Mesenchymal stem cell (in vitro differentiated cells and primary cell): ENCODE data around the gene SLC35B2.

Experiments
- DNase-seq: peaks from one replicate; pipeline ENCODE4 v3.0.0-alpha.2; 2013
- H2AFZ ChIP-seq: one replicate; pipeline ENCODE4 v1.6.1; 2013; ENCODE audit warnings: low read depth, mild to moderate bottlenecking, control low read depth, inconsistent platforms, low read length, moderate library complexity
- H2AK5ac ChIP-seq: 2 replicates; pipeline ENCODE4 v1.6.1; 2013; ENCODE audit warnings: low read length, moderate library complexity, mild to moderate bottlenecking, inconsistent platforms; ENCODE audit not compliant: severe bottlenecking
- H2BK120ac ChIP-seq: one replicate; pipeline ENCODE4 v1.6.1; 2013; ENCODE audit warnings: low read depth, mild to moderate bottlenecking, inconsistent platforms, low read length, moderate library complexity
- H2BK12ac ChIP-seq, 2 experiments: one replicate each; pipeline ENCODE4 v1.6.1; 2013; ENCODE audit warnings: inconsistent platforms in 2 of 2, low read length in 2 of 2, mild to moderate bottlenecking in 2 of 2, moderate library complexity in 2 of 2, control low read depth in 1 of 2
- H2BK15ac ChIP-seq: one replicate; pipeline ENCODE4 v1.6.1; 2013; ENCODE audit warnings: mild to moderate bottlenecking, low read depth, inconsistent platforms; ENCODE audit not compliant: poor library complexity, severe bottlenecking
- H2BK5ac ChIP-seq: 2 replicates; pipeline ENCODE4 v1.6.1; 2013; ENCODE audit warnings: low read depth, mild to moderate bottlenecking, low read length, control low read depth, inconsistent platforms; ENCODE audit not compliant: poor library complexity, severe bottlenecking
- H3K14ac ChIP-seq, 2 experiments: one replicate each; pipeline ENCODE4 v1.6.1; 2013; ENCODE audit warnings: inconsistent platforms in 2 of 2, low read length in 2 of 2, control low read depth in 1 of 2, mild to moderate bottlenecking in 1 of 2, moderate library complexity in 1 of 2
- H3K18ac ChIP-seq, 2 experiments: one replicate each; pipeline ENCODE4 v1.6.1; 2013; ENCODE audit warnings: inconsistent platforms in 2 of 2, low read length in 2 of 2, control low read depth in 1 of 2, low read depth in 1 of 2, mild to moderate bottlenecking in 1 of 2
- H3K23ac ChIP-seq, 2 experiments: one replicate each; pipeline ENCODE4 v1.6.1; 2013; ENCODE audit warnings: inconsistent platforms in 2 of 2, low read length in 2 of 2, mild to moderate bottlenecking in 2 of 2, moderate library complexity in 2 of 2, control low read depth in 1 of 2
- H3K27ac ChIP-seq: 2 replicates; pipeline ENCODE4 v1.5.1; 2013; ENCODE audit warnings: mild to moderate bottlenecking, moderate library complexity, low read length, control low read depth, inconsistent platforms; ENCODE audit not compliant: poor library complexity, severe bottlenecking
- H3K27me3 ChIP-seq, 2 experiments: 2 replicates each; pipeline versions ENCODE4 v1.6.1 to v1.7.0; 2013; ENCODE audit warnings: low read length in 2 of 2, mild to moderate bottlenecking in 2 of 2, moderate library complexity in 2 of 2, control low read depth in 1 of 2, inconsistent platforms in 1 of 2; ENCODE audit not compliant: control insufficient read depth in 1 of 2, insufficient read depth in 1 of 2
- H3K36me3 ChIP-seq, 2 experiments: 2 replicates each; pipeline versions ENCODE4 v1.6.1 to v1.7.0; 2013; ENCODE audit warnings: low read length in 2 of 2, control low read depth in 1 of 2, inconsistent platforms in 1 of 2, low read depth in 1 of 2, mild to moderate bottlenecking in 1 of 2; ENCODE audit not compliant: insufficient read depth in 2 of 2, control insufficient read depth in 1 of 2
- H3K4ac ChIP-seq, 2 experiments: one replicate each; pipeline ENCODE4 v1.6.1; 2013; ENCODE audit warnings: inconsistent platforms in 2 of 2, low read length in 2 of 2, mild to moderate bottlenecking in 2 of 2, moderate library complexity in 2 of 2, control low read depth in 1 of 2, low read depth in 1 of 2
- H3K4me1 ChIP-seq: 2 replicates; pipeline ENCODE4 v1.6.1; 2013; ENCODE audit warnings: low read depth, low read length, control low read depth; ENCODE audit not compliant: control insufficient read depth, insufficient read depth
- H3K4me2 ChIP-seq: 2 replicates; pipeline ENCODE4 v1.6.1; 2013; ENCODE audit warnings: low read length, mild to moderate bottlenecking, inconsistent platforms; ENCODE audit not compliant: poor library complexity, severe bottlenecking
- H3K4me3 ChIP-seq, 2 experiments: 2 replicates each; pipeline versions ENCODE4 v1.5.1 to v1.7.0; 2013; ENCODE audit warnings: low read length in 2 of 2, mild to moderate bottlenecking in 2 of 2, control low read depth in 1 of 2, low read depth in 1 of 2; ENCODE audit not compliant: insufficient read depth in 1 of 2
- H3K79me1 ChIP-seq: replicated peaks from 2 replicates; pipeline ENCODE4 v1.6.1; 2013; ENCODE audit warnings: mild to moderate bottlenecking, control low read depth, low read length, inconsistent platforms; ENCODE audit not compliant: poor library complexity, severe bottlenecking
- H3K9ac ChIP-seq: 2 replicates; pipeline ENCODE4 v1.7.0; 2013; ENCODE audit warnings: mild to moderate bottlenecking, low read length, moderate library complexity
- H3K9me3 ChIP-seq: 2 replicates; pipeline ENCODE4 v1.7.0; 2013; ENCODE audit warnings: mild to moderate bottlenecking, low read length; ENCODE audit not compliant: control insufficient read depth
- H4K8ac ChIP-seq: one replicate; pipeline ENCODE4 v1.6.1; 2013; ENCODE audit warnings: inconsistent platforms, mild to moderate bottlenecking, low read length, moderate library complexity
- H4K91ac ChIP-seq: one replicate; pipeline ENCODE4 v1.6.1; 2013; ENCODE audit warnings: mild to moderate bottlenecking, low read length, inconsistent platforms
- WGBS: methylation state at CpG from one replicate; pipeline ENCODE4 v1.1.7; 2013; ENCODE audit warnings: mixed read lengths; 5-methylcytosine and 5-hydroxymethylcytosine counted together

SLC35B2 gene

GRCh38 chr6:44304282-44305199 is 47.2 kb upstream of the SLC35B2 start:
- no peak overlapping the region for H2BK12ac ChIP-seq
- H3K9ac ChIP-seq = no peak overlapping the region
- no peak overlapping the region for H3K14ac ChIP-seq
- H3K18ac ChIP-seq = no peak overlapping the region
- whole genome bisulfite sequencing = 87% methylated on average over 21 of the region's 25 CpGs
- H3K4me1 ChIP-seq = peaks cover 3% of the 10 kb centered on the region
- no peak overlapping the region for H4K91ac ChIP-seq
- no peaks in the 10 kb centered on the region for H3K9me3 ChIP-seq
- no peak overlapping the region for H2BK120ac ChIP-seq
- peak overlapping the region; percentile 20 for H4K8ac ChIP-seq
- H3K23ac ChIP-seq = no peak overlapping the region
- H3K79me1 ChIP-seq = peaks cover 2% of the 10 kb centered on the region
- H3K27me3 ChIP-seq = no peaks in the 10 kb centered on the region
- H2BK5ac ChIP-seq = no peak overlapping the region
- no peak overlapping the region for H2AK5ac ChIP-seq
- no peak overlapping the region for H2BK15ac ChIP-seq
- no peak overlapping the region for H2AFZ ChIP-seq
- peak; percentile 51 for DNase-seq
- H3K36me3 ChIP-seq = peaks cover 85 to 86% of the 10 kb centered on the region in 2 experiments
- no peak overlapping the region for H3K4me2 ChIP-seq
- no peak overlapping the region for H3K4ac ChIP-seq
- no peak overlapping the region for H3K27ac ChIP-seq
- no peak overlapping the region for H3K4me3 ChIP-seq

- no peak overlapping the region for H3K27ac ChIP-seq
- H3K36me3 ChIP-seq = peaks cover 79 to 80% of the 10 kb centered on the region in 2 experiments
- H2AK5ac ChIP-seq = no peak overlapping the region
- H2BK5ac ChIP-seq = no peak overlapping the region
- no peak for DNase-seq
- no peak overlapping the region for H3K18ac ChIP-seq
- no peak overlapping the region for H4K8ac ChIP-seq
- H3K27me3 ChIP-seq = peaks cover 3 to 6% of the 10 kb centered on the region in 2 experiments
- H2BK12ac ChIP-seq = no peak overlapping the region
- H3K4me3 ChIP-seq = no peak overlapping the region
- WGBS = over 99% methylated on average over 6 of the region's 6 CpGs
- H2BK120ac ChIP-seq = no peak overlapping the region
- no peak overlapping the region for H3K9ac ChIP-seq
- no peak overlapping the region for H3K23ac ChIP-seq
- H3K9me3 ChIP-seq = no peaks in the 10 kb centered on the region
- no peak overlapping the region for H4K91ac ChIP-seq
- no peak overlapping the region for H3K14ac ChIP-seq
- no peaks in the 10 kb centered on the region for H3K4me1 ChIP-seq
- H3K79me1 ChIP-seq = no peaks in the 10 kb centered on the region
- no peak overlapping the region for H3K4me2 ChIP-seq
- no peak overlapping the region for H2AFZ ChIP-seq
- no peak overlapping the region for H2BK15ac ChIP-seq
- H3K4ac ChIP-seq = no peak overlapping the region
Observed at GRCh38 chr6:44303842-44304241, 46.5 kb upstream of the SLC35B2 start.

GRCh38 chr6:44302856-44303255 is 45.5 kb upstream of the SLC35B2 start:
- Histone ChIP-seq H3K4me2 (no peak overlapping the region), H3K14ac (no peak overlapping the region), H3K23ac (no peak overlapping the region), H4K8ac (no peak overlapping the region), H3K36me3 (peaks cover 76 to 77% of the 10 kb centered on the region in 2 experiments), H2BK12ac (no peak overlapping the region), H2BK120ac (no peak overlapping the region), H2AK5ac (no peak overlapping the region), H3K4ac (no peak overlapping the region), H2AFZ (no peak overlapping the region), H3K27me3 (peaks cover 13 to 16% of the 10 kb centered on the region in 2 experiments), H3K27ac (no peak overlapping the region), H3K4me1 (peaks cover 3% of the 10 kb centered on the region), H4K91ac (no peak overlapping the region), H2BK15ac (no peak overlapping the region), H3K9me3 (no peaks in the 10 kb centered on the region), H3K79me1 (no peaks in the 10 kb centered on the region), H2BK5ac (no peak overlapping the region), H3K18ac (no peak overlapping the region), H3K9ac (no peak overlapping the region), H3K4me3 (no peak overlapping the region)
- WGBS = 89% methylated on average over 11 of the region's 12 CpGs
- no peak for DNase-seq

GRCh38 chr6:44301782-44302564 is 44.6 kb upstream of the SLC35B2 start:
- Histone ChIP-seq H2AFZ (no peak overlapping the region), H3K18ac (no peak overlapping the region), H3K4me1 (peaks cover 12% of the 10 kb centered on the region), H3K14ac (no peak overlapping the region), H3K27me3 (peaks cover 22% of the 10 kb centered on the region in 2 experiments), H2BK15ac (no peak overlapping the region), H3K4me3 (no peak overlapping the region), H3K4ac (no peak overlapping the region), H4K91ac (no peak overlapping the region), H4K8ac (no peak overlapping the region), H3K36me3 (peaks cover 68 to 69% of the 10 kb centered on the region in 2 experiments), H3K9me3 (no peaks in the 10 kb centered on the region), H2BK120ac (no peak overlapping the region), H3K9ac (no peak overlapping the region), H2BK12ac (no peak overlapping the region), H2BK5ac (no peak overlapping the region), H3K4me2 (no peak overlapping the region), H3K27ac (no peak overlapping the region), H3K23ac (no peak overlapping the region), H3K79me1 (no peaks in the 10 kb centered on the region), H2AK5ac (no peak overlapping the region)
- WGBS = 95% methylated on average over 14 of the region's 14 CpGs
- DNase-seq = no peak
